Measurements from ENCODE around the gene GPATCH8.

DNA sequence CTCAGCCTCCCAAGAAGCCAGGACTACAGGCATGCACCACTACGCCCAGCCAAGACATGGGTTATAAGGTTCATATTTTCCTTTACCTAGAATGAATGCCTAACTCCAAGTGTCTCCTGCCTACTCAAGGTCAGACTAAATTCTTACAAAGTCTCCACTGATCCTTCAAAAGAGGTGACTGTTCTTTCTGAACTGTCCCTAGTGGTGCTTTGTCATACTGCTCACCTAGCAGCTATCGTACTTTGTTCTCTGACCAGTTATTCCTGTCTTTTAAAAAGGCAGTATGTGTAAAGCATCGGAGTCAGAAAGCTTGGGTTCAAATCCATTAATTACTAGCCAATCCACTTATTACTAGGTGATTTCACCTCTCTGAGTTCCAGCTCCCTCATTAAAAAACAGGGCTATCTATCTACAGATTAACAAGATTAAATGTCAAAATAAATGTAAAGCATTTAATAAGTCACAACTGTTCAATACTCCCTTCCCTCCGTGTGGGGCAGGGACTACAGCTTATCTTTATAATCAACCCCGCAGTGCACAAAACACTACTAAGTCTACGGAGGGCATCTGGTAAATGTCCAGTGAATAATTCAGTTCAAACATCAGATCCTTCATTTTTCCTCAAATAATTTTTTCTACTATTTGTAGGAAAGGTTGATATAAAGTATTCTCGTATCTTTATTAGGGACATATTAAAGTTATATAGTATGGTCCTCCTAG lies 93.7 kb downstream of the GPATCH8 start:
- TF ChIP-seq ZNF274 (IDR thresholded peaks at IDR 0.05; ENCODE audit: low read depth, low read length) (no peak), YY1 (IDR thresholded peaks at IDR 0.05; ENCODE audit: insufficient read depth, insufficient read length) (no peak)

Data from NT2/D1 (cell line).